HG02943 (cell line): ENCODE measurements around the gene JAGN1.

Experiments
- ATAC-seq: cut with Tn5 transposase; IDR thresholded peaks from one replicate; pipeline ENCODE4 v1.9.1; 2021; ENCODE audit warnings: mild to moderate bottlenecking, low read depth, moderate library complexity; ENCODE audit not compliant: unreplicated experiment

The JAGN1 gene

DNA sequence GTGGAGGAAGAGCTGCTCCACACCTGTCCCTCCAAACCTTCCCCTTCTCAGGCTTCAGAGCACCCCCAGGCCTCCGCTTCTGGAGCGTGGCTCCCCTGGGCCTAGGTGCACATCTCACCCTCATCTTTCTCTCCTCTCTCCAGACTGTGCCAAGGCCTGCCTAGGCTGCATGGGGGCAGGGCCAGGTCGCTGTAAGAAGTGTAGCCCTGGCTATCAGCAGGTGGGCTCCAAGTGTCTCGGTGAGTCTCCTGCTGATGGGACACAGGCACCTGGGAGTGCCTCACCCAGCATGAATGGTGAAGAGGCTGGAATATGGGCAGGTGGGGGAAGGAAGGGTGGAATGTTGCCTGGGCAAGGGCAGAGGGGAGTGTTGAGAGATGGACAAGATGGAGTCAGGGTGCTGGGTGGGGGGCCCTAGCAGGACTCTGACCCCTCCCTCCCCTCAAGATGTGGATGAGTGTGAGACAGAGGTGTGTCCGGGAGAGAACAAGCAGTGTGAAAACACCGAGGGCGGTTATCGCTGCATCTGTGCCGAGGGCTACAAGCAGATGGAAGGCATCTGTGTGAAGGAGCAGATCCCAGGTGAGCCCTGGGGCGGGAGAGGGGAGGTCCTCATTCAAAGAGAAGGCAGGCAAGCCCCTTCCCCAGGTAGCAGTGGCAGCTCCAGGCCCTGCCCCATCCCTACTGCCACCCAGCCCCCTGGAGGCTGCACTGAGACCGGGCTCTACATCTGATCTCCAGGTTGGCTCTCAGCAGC, 52.7 kb downstream of the JAGN1 start:
- no peak for ATAC-seq
